Liver (tissue), 9 donors: ENCODE results near the gene IRAK4. TPM values are rescaled to one million over a fixed set of nuclear protein-coding genes. Genes with fewer than 3 reads are reported as not detected.
A peak's percentile ranks its signal among the peaks of the same experiment; 100 is the strongest.

Experiments used
- DNase-seq: peaks from one replicate; pipeline ENCODE4 v3.0.0-alpha.2; 2017; ENCODE audit warnings: low spot score
- H3K27ac ChIP-seq, 2 donors: one replicate each; pipeline ENCODE4 v1.7.0; 2013; ENCODE audit warnings: inconsistent platforms in 2 of 2, low read length in 2 of 2, control low read depth in 1 of 2, low read depth in 1 of 2, mild to moderate bottlenecking in 1 of 2
- H3K27me3 ChIP-seq, 4 donors: one replicate each; pipeline versions ENCODE4 v1.6.1 to v1.7.0; 2013; ENCODE audit warnings: low read length in 3 of 4, inconsistent platforms in 1 of 4, mild to moderate bottlenecking in 1 of 4, moderate library complexity in 1 of 4; ENCODE audit not compliant: control insufficient read depth in 4 of 4, insufficient read depth in 4 of 4
- H3K36me3 ChIP-seq, 4 donors: one replicate each; pipeline versions ENCODE4 v1.6.1 to v1.7.0; 2013; ENCODE audit warnings: low read length in 3 of 4, mild to moderate bottlenecking in 3 of 4, low read depth in 1 of 4, moderate library complexity in 1 of 4; ENCODE audit not compliant: control insufficient read depth in 4 of 4, insufficient read depth in 3 of 4
- H3K4me1 ChIP-seq, 4 donors: one replicate each; pipeline versions ENCODE4 v1.6.1 to v1.7.0; 2013; ENCODE audit warnings: low read length in 3 of 4, mild to moderate bottlenecking in 3 of 4, moderate library complexity in 1 of 4; ENCODE audit not compliant: control insufficient read depth in 4 of 4, insufficient read depth in 4 of 4
- H3K4me3 ChIP-seq, 3 donors: one replicate each; pipeline versions ENCODE4 v1.6.1 to v1.7.0; 2013; ENCODE audit warnings: low read length in 3 of 3, control low read depth in 1 of 3, low read depth in 1 of 3, mild to moderate bottlenecking in 1 of 3
- H3K9ac ChIP-seq, 2 donors: one replicate each; pipeline ENCODE4 v1.7.0; 2013; ENCODE audit warnings: low read length in 2 of 2, mild to moderate bottlenecking in 2 of 2, moderate library complexity in 2 of 2, control low read depth in 1 of 2, low read depth in 1 of 2
- H3K9me3 ChIP-seq, 4 donors: one replicate each; pipeline versions ENCODE4 v1.6.1 to v1.7.0; 2013; ENCODE audit warnings: low read length in 3 of 4; ENCODE audit not compliant: control insufficient read depth in 4 of 4
- FOXA1 ChIP-seq: IDR thresholded peaks from 2 replicates; pipeline ENCODE4 v1.6.1; 2016; ENCODE audit warnings: antibody characterized with exemption
- FOXA2 ChIP-seq: IDR thresholded peaks from 2 replicates; pipeline ENCODE4 v1.6.1; 2016; ENCODE audit warnings: antibody characterized with exemption
- GABPA ChIP-seq, 2 donors: IDR thresholded peaks in 1 of 2; conservative IDR thresholded peaks in 1 of 2; 2 replicates each; pipeline ENCODE4 v1.6.1; 2016; ENCODE audit warnings: antibody characterized with exemption in 2 of 2, mild to moderate bottlenecking in 1 of 2, moderate library complexity in 1 of 2
- HNF4A ChIP-seq, 2 donors: conservative IDR thresholded peaks; 2 replicates each; pipeline ENCODE4 v1.6.1; 2016; ENCODE audit warnings: antibody characterized with exemption in 2 of 2, mild to moderate bottlenecking in 2 of 2
- HNF4G ChIP-seq: IDR thresholded peaks from 2 replicates; pipeline ENCODE4 v1.6.1; 2016; ENCODE audit warnings: antibody characterized with exemption
- JUND ChIP-seq, 2 donors: IDR thresholded peaks; 2 replicates each; pipeline ENCODE4 v1.6.1; 2016; ENCODE audit warnings: antibody characterized with exemption in 2 of 2
- MAX ChIP-seq: IDR thresholded peaks from 2 replicates; pipeline ENCODE4 v1.6.1; 2016; ENCODE audit warnings: antibody characterized with exemption
- RAD21 ChIP-seq, 2 donors: IDR thresholded peaks; 2 replicates each; pipeline ENCODE4 v1.6.1; 2016; ENCODE audit warnings: antibody characterized with exemption in 2 of 2, mild to moderate bottlenecking in 2 of 2
- RXRA ChIP-seq, 2 donors: IDR thresholded peaks; 2 replicates each; pipeline ENCODE4 v1.6.1; 2017 to 2018; ENCODE audit warnings: antibody characterized with exemption in 2 of 2, mild to moderate bottlenecking in 1 of 2
- SP1 ChIP-seq: IDR thresholded peaks from 2 replicates; pipeline ENCODE4 v1.6.1; 2018; ENCODE audit warnings: antibody characterized with exemption, mild to moderate bottlenecking
- TAF1 ChIP-seq: conservative IDR thresholded peaks from 2 replicates; pipeline ENCODE4 v1.6.1; 2016; ENCODE audit warnings: antibody characterized with exemption, mild to moderate bottlenecking
- YY1 ChIP-seq: IDR thresholded peaks from 2 replicates; pipeline ENCODE4 v1.6.1; 2016; ENCODE audit warnings: antibody characterized with exemption, mild to moderate bottlenecking
- ZBTB33 ChIP-seq: IDR thresholded peaks from 2 replicates; pipeline ENCODE4 v1.6.1; 2016; ENCODE audit warnings: antibody characterized with exemption
- WGBS: extraction: QIAGEN DNeasy Blood & Tissue Kit; methylation state at CpG from one replicate; pipeline ENCODE4 v1.1.7; 2013; 5-methylcytosine and 5-hydroxymethylcytosine counted together
- polyA plus RNA-seq, 2 donors: library from polyadenylated mRNA; stranded (reverse) in 1 of 2; unstranded in 1 of 2; fragments of 200-250 nt in 1 of 2; fragments of >200 nt in 1 of 2; fragmentation: Nextera tagmentation in 1 of 2; extraction: Ambion mirVana in 1 of 2; gene quantifications; one replicate each; pipeline versions ENCODE4 v1.2.1 to v1.2.3, GENCODE V29; 2013 to 2015
- total RNA-seq, 2 donors: library from RNA; depleted of rRNA; stranded (reverse); fragments of >200 nt; gene quantifications; one replicate each; pipeline ENCODE4 v1.2.3, GENCODE V29; 2014
- TF ChIP-seq, protein P1 (sequence below): IDR thresholded peaks from 2 replicates; pipeline ENCODE4 v1.6.1; 2016; ENCODE audit warnings: antibody characterized with exemption, mild to moderate bottlenecking
- TF ChIP-seq, protein P2 (sequence below): fragments of 150-350 bp; IDR thresholded peaks from 2 replicates; pipeline ENCODE4 v1.5.1; 2017; ENCODE audit warnings: improper control_type of control experiment, low read depth, low read length; ENCODE audit not compliant: missing input control
- TF ChIP-seq, protein P3 (sequence below): IDR thresholded peaks from 2 replicates; pipeline ENCODE4 v1.6.1; 2016; ENCODE audit warnings: antibody characterized with exemption
- donor health status: healthy.
- donor health status: healthy.
- donor health status: healthy.
- donor health status: healthy.
- donor health status: healthy.

IRAK4 gene
- total and polyA plus RNA-seq, 4 donors = 5.0 to 19.1 (median 7.7) TPM

DNA sequence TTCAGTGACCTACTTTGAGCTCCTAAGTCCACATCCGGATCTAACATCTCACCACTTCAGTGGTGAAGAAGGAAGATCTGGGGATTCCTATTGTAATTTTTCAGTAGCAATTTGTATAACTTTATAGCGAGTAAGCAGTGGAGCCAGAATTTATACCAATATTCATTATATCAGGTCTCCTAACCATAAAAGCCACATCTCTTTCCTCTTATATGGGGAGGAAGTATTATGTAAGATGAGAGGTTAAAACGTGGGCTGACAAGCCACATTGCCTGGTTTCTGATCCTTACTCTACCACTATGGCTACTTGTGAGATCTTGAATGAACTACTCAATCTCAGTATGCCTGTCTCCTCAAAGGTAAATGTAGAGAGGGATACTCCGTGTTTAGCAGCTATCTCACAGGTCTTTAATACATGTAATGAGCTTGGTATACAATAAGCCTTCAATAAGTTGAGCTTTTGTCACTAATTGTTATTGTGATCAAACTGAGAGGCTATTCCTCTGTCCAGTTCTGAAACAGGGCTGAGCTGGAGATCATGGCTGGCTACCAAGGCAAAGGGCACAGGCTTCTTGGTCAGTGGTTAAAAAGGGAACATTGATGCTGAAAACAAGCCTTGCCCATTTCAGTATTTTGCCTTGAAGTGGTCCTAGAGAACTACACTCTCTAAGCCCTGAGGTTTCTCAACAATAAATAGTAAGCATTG, 73.9 kb downstream of the IRAK4 start:
- Histone ChIP-seq H3K36me3 (no peaks in the 10 kb centered on the region), H3K9ac (no peak overlapping the region), H3K9me3 (no peaks in the 10 kb centered on the region), H3K4me1 (peaks cover 3 to 13% (median 7%) of the 10 kb centered on the region in 4 donors), H3K27me3 (no peaks in the 10 kb centered on the region), H3K27ac (no peak overlapping the region), H3K4me3 (no peak overlapping the region)
- 74% methylated on average over 4 of the region's 4 CpGs for WGBS
- no peak for TF ChIP-seq FOXA2
- no peak for TF ChIP-seq GABPA (IDR thresholded peaks at IDR 0.05 in 1 of 2, conservative IDR thresholded peaks at IDR 0.05 in 1 of 2)
- TF ChIP-seq TAF1 = no peak
- no peak for TF ChIP-seq RAD21 (IDR thresholded peaks at IDR 0.05)
- TF ChIP-seq ZBTB33 = no peak
- no peak for TF ChIP-seq FOXA1
- no peak for TF ChIP-seq HNF4G
- no peak for TF ChIP-seq HNF4A (conservative IDR thresholded peaks at IDR 0.05)
- no peak for TF ChIP-seq YY1
- TF ChIP-seq, protein P1, sequence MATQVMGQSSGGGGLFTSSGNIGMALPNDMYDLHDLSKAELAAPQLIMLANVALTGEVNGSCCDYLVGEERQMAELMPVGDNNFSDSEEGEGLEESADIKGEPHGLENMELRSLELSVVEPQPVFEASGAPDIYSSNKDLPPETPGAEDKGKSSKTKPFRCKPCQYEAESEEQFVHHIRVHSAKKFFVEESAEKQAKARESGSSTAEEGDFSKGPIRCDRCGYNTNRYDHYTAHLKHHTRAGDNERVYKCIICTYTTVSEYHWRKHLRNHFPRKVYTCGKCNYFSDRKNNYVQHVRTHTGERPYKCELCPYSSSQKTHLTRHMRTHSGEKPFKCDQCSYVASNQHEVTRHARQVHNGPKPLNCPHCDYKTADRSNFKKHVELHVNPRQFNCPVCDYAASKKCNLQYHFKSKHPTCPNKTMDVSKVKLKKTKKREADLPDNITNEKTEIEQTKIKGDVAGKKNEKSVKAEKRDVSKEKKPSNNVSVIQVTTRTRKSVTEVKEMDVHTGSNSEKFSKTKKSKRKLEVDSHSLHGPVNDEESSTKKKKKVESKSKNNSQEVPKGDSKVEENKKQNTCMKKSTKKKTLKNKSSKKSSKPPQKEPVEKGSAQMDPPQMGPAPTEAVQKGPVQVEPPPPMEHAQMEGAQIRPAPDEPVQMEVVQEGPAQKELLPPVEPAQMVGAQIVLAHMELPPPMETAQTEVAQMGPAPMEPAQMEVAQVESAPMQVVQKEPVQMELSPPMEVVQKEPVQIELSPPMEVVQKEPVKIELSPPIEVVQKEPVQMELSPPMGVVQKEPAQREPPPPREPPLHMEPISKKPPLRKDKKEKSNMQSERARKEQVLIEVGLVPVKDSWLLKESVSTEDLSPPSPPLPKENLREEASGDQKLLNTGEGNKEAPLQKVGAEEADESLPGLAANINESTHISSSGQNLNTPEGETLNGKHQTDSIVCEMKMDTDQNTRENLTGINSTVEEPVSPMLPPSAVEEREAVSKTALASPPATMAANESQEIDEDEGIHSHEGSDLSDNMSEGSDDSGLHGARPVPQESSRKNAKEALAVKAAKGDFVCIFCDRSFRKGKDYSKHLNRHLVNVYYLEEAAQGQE = no peak
- TF ChIP-seq, protein P2, sequence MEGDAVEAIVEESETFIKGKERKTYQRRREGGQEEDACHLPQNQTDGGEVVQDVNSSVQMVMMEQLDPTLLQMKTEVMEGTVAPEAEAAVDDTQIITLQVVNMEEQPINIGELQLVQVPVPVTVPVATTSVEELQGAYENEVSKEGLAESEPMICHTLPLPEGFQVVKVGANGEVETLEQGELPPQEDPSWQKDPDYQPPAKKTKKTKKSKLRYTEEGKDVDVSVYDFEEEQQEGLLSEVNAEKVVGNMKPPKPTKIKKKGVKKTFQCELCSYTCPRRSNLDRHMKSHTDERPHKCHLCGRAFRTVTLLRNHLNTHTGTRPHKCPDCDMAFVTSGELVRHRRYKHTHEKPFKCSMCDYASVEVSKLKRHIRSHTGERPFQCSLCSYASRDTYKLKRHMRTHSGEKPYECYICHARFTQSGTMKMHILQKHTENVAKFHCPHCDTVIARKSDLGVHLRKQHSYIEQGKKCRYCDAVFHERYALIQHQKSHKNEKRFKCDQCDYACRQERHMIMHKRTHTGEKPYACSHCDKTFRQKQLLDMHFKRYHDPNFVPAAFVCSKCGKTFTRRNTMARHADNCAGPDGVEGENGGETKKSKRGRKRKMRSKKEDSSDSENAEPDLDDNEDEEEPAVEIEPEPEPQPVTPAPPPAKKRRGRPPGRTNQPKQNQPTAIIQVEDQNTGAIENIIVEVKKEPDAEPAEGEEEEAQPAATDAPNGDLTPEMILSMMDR = no peak
- no peak for TF ChIP-seq RXRA (IDR thresholded peaks at IDR 0.05)
- TF ChIP-seq MAX = no peak
- no peak for DNase-seq

DNA sequence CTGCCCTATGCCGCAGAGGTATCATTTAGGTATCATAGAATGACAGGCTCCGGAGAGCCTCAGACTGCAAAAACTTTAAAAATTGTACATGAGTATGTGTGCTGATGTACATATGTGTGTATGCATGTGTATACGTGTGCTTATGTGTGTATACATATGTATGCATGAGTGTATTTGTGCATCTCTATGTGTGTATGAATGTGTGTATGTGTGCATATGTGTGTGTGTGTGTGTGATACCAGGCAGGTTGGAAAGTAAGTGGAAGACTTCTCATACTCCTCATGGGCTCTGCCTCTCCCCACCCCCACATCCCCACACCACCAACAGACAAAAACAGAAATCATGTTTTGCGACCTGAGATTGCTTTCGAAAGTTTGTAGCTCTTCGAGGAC, 76.5 kb downstream of the IRAK4 start:
- Histone ChIP-seq H3K4me3 (peak overlapping the region; percentile 59 to 94 (median 72)), H3K9me3 (no peaks in the 10 kb centered on the region), H3K4me1 (peaks cover 3 to 13% (median 7%) of the 10 kb centered on the region in 4 donors), H3K27ac (peak overlapping the region; percentile 88 to 91), H3K36me3 (no peaks in the 10 kb centered on the region), H3K27me3 (no peaks in the 10 kb centered on the region), H3K9ac (peak overlapping the region; percentile 4 to 13)
- TF ChIP-seq RAD21 (IDR thresholded peaks at IDR 0.05) (no peak), ZBTB33 (no peak), RXRA (IDR thresholded peaks at IDR 0.05) (no peak), SP1 (no peak), FOXA1 (no peak), JUND (IDR thresholded peaks at IDR 0.05) (no peak)
- TF ChIP-seq, protein P3, sequence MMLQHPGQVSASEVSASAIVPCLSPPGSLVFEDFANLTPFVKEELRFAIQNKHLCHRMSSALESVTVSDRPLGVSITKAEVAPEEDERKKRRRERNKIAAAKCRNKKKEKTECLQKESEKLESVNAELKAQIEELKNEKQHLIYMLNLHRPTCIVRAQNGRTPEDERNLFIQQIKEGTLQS = no peak
- DNase-seq = no peak
- 45% methylated on average over 6 of the region's 6 CpGs for WGBS
